Tongue (tissue), 2 donors: ENCODE measurements around the gene PGA3. TPM values are rescaled to one million over a fixed set of nuclear protein-coding genes. Genes with fewer than 3 reads are reported as not detected.
"Not testable (repeated sequence)": the region's sequence is repeated elsewhere in the genome, so short reads cannot be mapped to it uniquely, and the experiment has no call there.

Experiments
- DNase-seq: peaks from one replicate; pipeline ENCODE4 v3.0.0-alpha.2; 2015
- total RNA-seq: library from RNA; depleted of rRNA; stranded (reverse); fragments of >200 nt; gene quantifications from one replicate; pipeline ENCODE4 v1.2.3, GENCODE V29; 2014

PGA3 gene
- total RNA-seq, 1 donor from 2014 or later, result not detected

DNA sequence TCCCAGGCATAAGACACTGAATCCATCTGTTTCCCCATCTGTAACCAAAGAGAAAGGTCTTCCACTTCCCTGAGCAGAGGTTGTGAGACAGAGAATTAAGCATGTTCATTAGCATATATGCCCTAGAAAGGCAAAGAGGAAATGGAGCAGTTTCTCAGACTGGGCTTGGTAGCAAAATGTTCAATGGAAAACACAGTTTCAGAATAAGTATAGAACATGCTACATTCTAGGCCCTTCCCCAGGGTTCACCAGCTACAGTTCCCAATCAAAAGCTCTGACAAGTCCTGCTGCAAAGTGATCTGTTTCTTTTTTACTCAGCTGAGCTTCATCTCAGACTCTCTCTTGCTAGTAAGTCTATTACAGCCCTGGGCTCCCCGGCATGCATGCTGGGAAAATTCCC, 49.0 kb downstream of the PGA3 start:
- DNase-seq, result not testable (repeated sequence)

DNA sequence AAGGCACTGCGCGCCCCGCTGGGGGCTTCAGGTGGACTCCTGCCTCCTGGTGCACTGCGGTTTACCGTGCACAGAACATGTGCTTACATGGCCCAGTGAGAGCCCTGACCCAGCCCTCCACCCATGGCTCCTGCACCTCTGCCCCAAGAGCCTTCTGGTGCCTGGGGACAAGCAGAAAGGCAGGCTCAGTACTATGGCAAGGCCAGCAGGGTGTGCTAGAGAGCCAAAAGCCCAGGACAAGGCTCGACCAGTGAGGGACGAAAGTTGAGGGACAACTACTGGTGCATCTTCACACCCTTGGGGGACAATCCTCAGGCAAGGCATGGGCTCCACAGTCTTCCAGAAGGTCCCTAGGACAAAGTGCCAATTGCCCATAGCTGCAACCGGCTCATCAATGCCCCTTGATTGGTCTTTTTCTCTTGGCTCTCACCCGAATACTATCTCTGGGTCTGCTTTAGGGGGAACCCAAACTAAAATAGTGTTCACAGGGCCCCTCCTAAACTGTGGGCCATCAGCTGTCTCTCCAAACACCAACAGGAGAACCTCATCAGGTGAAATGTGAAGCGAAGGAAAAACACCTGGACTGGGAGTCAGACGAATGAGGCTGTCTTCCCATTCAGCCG, 51.2 kb downstream of the PGA3 start:
- DNase-seq, result peak; percentile 56

DNA sequence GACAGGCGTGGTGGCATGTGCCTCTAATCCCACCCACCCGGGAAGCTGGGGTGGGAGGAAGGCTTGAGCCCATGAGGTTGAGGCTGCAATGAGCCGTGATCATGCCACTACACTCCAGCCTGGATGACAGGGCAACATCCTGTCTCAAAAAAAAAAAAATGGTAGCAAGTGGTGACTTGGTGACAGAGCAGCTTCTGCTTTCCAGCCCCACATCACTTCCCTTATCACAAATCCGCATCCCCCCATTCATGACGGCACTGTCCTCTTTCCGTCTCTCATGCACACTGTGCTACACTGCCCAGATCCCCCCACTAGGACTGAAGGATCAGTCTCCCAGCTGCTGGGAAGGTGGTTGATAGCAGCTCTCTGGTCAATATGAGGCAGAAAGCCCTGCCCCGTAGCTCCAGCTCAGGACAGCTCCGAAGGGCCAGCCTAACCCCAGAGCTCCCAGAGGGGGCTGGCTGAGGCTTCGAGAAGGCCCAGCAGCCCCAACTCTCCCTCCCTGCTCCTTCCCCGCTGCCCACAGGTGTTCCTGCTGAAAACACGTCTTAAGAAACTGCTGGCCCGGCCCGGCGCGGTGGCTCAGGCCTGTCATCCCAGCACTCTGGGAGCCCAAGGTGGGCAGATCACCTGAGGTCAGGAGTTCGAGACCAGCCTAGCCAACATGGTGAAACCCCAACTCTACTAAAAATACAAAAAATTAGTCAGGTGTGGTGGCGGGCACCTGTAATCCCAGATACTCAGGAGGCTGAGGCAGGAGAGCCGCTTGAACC, 53.6 kb downstream of the PGA3 start:
- DNase-seq, result no peak

DNA sequence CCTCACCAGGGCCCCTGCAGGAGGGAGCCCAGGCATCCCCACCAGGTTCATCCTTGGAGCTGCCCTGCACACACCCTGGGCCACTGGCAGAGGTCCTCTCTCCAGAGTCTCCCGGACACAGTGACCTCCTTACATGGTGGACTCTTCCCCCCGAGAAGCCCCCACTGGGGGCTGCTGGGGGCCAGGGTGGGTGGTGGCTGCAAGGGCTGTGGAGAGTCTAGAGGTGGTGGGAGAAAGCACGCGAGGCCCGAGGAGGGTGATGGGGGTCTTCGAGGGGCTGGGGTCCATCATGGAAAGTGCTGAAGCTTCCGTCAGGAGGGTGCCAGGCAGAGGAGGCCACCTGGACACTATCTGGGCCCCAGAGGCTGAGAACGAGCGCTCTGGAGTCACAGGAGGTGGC, 55.2 kb downstream of the PGA3 start:
- no peak for DNase-seq

DNA sequence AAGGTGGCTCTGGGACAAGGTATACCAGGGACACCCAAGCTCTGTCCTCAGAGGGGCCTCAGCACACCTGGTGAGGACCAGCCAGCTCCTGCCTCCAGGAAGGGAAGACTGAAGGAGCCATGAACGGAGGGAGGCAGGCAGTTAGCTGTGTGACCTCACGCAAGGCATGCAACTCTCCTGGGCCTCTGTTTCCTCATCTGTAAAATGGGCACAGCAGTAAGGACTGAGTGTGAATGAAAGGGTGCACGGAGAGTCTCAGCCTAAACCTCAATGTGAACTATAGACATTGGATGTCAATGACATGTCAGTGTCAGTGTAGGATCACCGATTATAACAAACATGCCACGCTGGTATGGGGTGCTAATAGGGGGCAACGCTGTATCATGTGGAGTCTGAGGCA, 56.0 kb downstream of the PGA3 start:
- no peak for DNase-seq

Other genes with a start within 250 kb of the PGA3 start
- not detected for gene CD6, start 231.8 kb upstream of the PGA3 start, total RNA-seq
- 0.31 TPM for gene CD5, start 101.0 kb upstream of the PGA3 start, total RNA-seq
- 11.9 TPM for gene VPS37C, start 42.1 kb upstream of the PGA3 start, total RNA-seq
- gene PGA4, start 18.8 kb downstream of the PGA3 start, total RNA-seq, result 0.82 TPM
- gene PGA5, start 37.7 kb downstream of the PGA3 start, total RNA-seq, result not detected
- gene VWCE, start 91.8 kb downstream of the PGA3 start, total RNA-seq, result 0.41 TPM
- gene DDB1, start 129.6 kb downstream of the PGA3 start, total RNA-seq, result 326 TPM
- 11.7 TPM for gene TKFC, start 129.7 kb downstream of the PGA3 start, total RNA-seq
- gene CYB561A3, start 158.4 kb downstream of the PGA3 start, total RNA-seq, result 14.2 TPM
- 8.1 TPM for gene TMEM138, start 158.9 kb downstream of the PGA3 start, total RNA-seq
- 15.7 TPM for gene TMEM216, start 189.1 kb downstream of the PGA3 start, total RNA-seq
- 43.8 TPM for gene CPSF7, start 226.5 kb downstream of the PGA3 start, total RNA-seq
- 23.7 TPM for gene SDHAF2, start 226.6 kb downstream of the PGA3 start, total RNA-seq